NT2/D1 (cell line): Measurements from ENCODE around the gene AOAH.

ENCODE experiments used
- SUZ12 ChIP-seq: IDR thresholded peaks from 2 replicates; pipeline ENCODE4 v1.6.1; 2011; ENCODE audit not compliant: insufficient read length, insufficient read depth; ENCODE audit errors: extremely low read depth
- YY1 ChIP-seq: IDR thresholded peaks from 2 replicates; pipeline ENCODE4 v1.6.1; 2011; ENCODE audit not compliant: insufficient read length, insufficient read depth
- ZNF274 ChIP-seq: IDR thresholded peaks from 2 replicates; pipeline ENCODE4 v1.6.1; 2011; ENCODE audit warnings: mild to moderate bottlenecking, low read depth, low read length

DNA sequence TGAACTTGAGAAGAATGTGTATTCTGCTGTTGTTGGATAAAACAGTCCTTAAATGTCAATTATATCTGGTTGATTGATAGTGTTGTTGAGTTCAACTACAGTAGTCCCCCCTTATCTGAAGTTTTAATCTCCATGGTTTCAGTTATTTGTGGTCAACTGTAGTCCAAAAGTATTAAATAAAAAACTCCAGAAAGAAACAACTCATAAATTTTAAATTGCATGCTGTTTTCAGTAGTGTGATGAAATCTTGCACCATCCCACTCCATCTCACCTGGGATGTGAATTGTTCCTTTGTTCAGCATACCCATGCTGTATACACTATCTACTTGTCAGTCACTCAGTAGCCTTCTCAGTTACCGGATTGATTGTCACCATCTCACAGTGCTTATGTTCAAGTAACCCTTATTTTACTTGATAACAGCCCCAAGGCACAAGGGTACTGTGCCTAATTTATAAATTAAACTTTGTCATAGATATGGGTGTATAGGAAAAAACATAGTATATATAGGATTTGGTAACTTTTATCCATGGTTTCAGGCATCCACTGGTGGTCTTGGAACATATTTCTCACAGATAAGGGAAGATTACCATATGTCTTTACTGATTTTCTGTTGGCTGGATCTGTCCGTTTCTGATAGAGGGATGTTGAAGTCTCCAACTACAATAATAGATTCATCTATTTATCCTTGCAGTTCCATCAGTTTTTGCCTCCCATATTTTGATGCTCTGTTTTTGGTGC is 57.1 kb downstream of the AOAH start:
- no peak for TF ChIP-seq ZNF274
- no peak for TF ChIP-seq SUZ12
- TF ChIP-seq YY1: no peak
